Suppressor macrophage treated with lipopolysaccharide for 1 hour (primary cell): ENCODE results near the gene LBHD2.
"Not testable (repeated sequence)": the region's sequence is repeated elsewhere in the genome, so short reads cannot be mapped to it uniquely, and the experiment has no call there.

Source experiments
- DNase-seq, 3 donors: peaks; one replicate each; pipeline ENCODE4 v3.0.0-alpha.2; 2020 to 2022

Gene LBHD2

GRCh38 chr14:103084021-103084919 is at the start of gene LBHD2:
Gene LBHD2, plus strand, starts transcription at chr14:103084210. Its CDS starts 1,803 bp downstream, at chr14:103086013.
- peak; percentile 44 to 78 (median 61) for DNase-seq

- DNase-seq = no peak
These were observed 42.5 kb upstream of the LBHD2 start for GRCh38 chr14:103041464-103041863.

- DNase-seq = no peak
These were observed 40.6 kb upstream of the LBHD2 start for GRCh38 chr14:103043257-103044015.

GRCh38 chr14:103045371-103045869 is 38.6 kb upstream of the LBHD2 start:
- no peak for DNase-seq

GRCh38 chr14:103047453-103047852 is 36.6 kb upstream of the LBHD2 start:
- DNase-seq = not testable (repeated sequence)

GRCh38 chr14:103050935-103051334 is 33.1 kb upstream of the LBHD2 start:
- no peak for DNase-seq

GRCh38 chr14:103052407-103052806 is 31.6 kb upstream of the LBHD2 start:
- DNase-seq = peak; percentile 83 to 87 (median 85)

- no peak for DNase-seq
These were observed 28.3 kb upstream of the LBHD2 start for GRCh38 chr14:103055695-103056094.

GRCh38 chr14:103056322-103057027 is 27.5 kb upstream of the LBHD2 start:
- DNase-seq = peak in 2 of 3 donors; percentile 27 to 56

- DNase-seq = no peak
These were observed 27.0 kb upstream of the LBHD2 start for GRCh38 chr14:103057028-103057371.

- DNase-seq = peak; percentile 96 to 98 (median 96)
These were observed 26.4 kb upstream of the LBHD2 start, which contains the start of gene CDC42BPB for GRCh38 chr14:103057372-103058163. Gene CDC42BPB, minus strand, starts transcription at chr14:103057549. Its CDS starts 376 bp downstream, at chr14:103057173.

GRCh38 chr14:103058164-103059055 is 25.6 kb upstream of the LBHD2 start:
- no peak for DNase-seq

GRCh38 chr14:103059556-103059955 is 24.5 kb upstream of the LBHD2 start:
- DNase-seq = no peak

- no peak for DNase-seq
These were observed 22.5 kb upstream of the LBHD2 start for GRCh38 chr14:103061482-103061976.

GRCh38 chr14:103064436-103064835 is 19.6 kb upstream of the LBHD2 start:
- no peak for DNase-seq

- no peak for DNase-seq
These were observed 19.0 kb upstream of the LBHD2 start for GRCh38 chr14:103064978-103065377.

GRCh38 chr14:103065861-103066260 is 18.1 kb upstream of the LBHD2 start:
- no peak for DNase-seq

- DNase-seq = no peak
These were observed 17.6 kb upstream of the LBHD2 start for GRCh38 chr14:103066399-103066798.

GRCh38 chr14:103067231-103067954 is 16.6 kb upstream of the LBHD2 start:
- DNase-seq = peak in 2 of 3 donors; percentile 43
